Bronchial epithelial cell (primary cell): Measurements from ENCODE around the gene VN1R5. TPM values are rescaled to one million over a fixed set of nuclear protein-coding genes. Genes with fewer than 3 reads are reported as not detected.

Source experiments
- DNase-seq: peaks from one replicate; pipeline ENCODE4 v3.0.0-alpha.2; 2010; ENCODE audit warnings: low read depth
- FAIRE-seq: peaks from 2 replicates; lab custom pipeline; 2011; peaks lifted over from hg19 to GRCh38; lab: Jason Lieb, UNC
- H3K27me3 ChIP-seq: 2 replicates; pipeline ENCODE4 v1.5.1; 2011; ENCODE audit warnings: low read length; ENCODE audit not compliant: control insufficient read depth, insufficient read depth
- H3K36me3 ChIP-seq: 2 replicates; pipeline ENCODE4 v1.5.1; 2011; ENCODE audit warnings: low read length; ENCODE audit not compliant: control insufficient read depth, insufficient read depth
- H3K4me3 ChIP-seq: 2 replicates; pipeline ENCODE4 v1.5.1; 2011; ENCODE audit warnings: mild to moderate bottlenecking, low read depth, low read length, control low read depth
- CTCF ChIP-seq: IDR thresholded peaks from 2 replicates; pipeline ENCODE4 v1.5.1; 2011; ENCODE audit warnings: mild to moderate bottlenecking, moderate library complexity, low read length, control low read depth, inconsistent platforms; ENCODE audit not compliant: insufficient read depth, severe bottlenecking
- total RNA-seq: library from RNA; depleted of rRNA; stranded (reverse); fragments of >200 nt; gene quantifications from 2 replicates; pipeline ENCODE4 v1.2.1, GENCODE V29; 2014

VN1R5 gene
- total RNA-seq, 1 donor from 2014 or later, result not detected

- Histone ChIP-seq H3K27me3 (no peaks in the 10 kb centered on the region), H3K4me3 (no peak overlapping the region), H3K36me3 (no peaks in the 10 kb centered on the region)
- TF ChIP-seq CTCF, result no peak
- FAIRE-seq, result no peak
- no peak for DNase-seq
Observed at GRCh38 chr1:247274605-247275256, 18.9 kb downstream of the VN1R5 start.

GRCh38 chr1:247277191-247277590 lies 21.3 kb downstream of the VN1R5 start:
- FAIRE-seq (no peak), DNase-seq (no peak)
- no peak overlapping the region for H3K4me3 ChIP-seq
- no peaks in the 10 kb centered on the region for H3K27me3 ChIP-seq
- H3K36me3 ChIP-seq, result no peaks in the 10 kb centered on the region
- TF ChIP-seq CTCF, result no peak

- H3K27me3 ChIP-seq, result no peaks in the 10 kb centered on the region
- TF ChIP-seq CTCF, result no peak
- DNase-seq, result no peak
- no peak overlapping the region for H3K4me3 ChIP-seq
- no peak for FAIRE-seq
- no peaks in the 10 kb centered on the region for H3K36me3 ChIP-seq
Observed at GRCh38 chr1:247281001-247281574, 25.2 kb downstream of the VN1R5 start.

GRCh38 chr1:247286134-247286670 lies 30.3 kb downstream of the VN1R5 start:
- FAIRE-seq, result no peak
- no peaks in the 10 kb centered on the region for H3K36me3 ChIP-seq
- H3K27me3 ChIP-seq, result no peaks in the 10 kb centered on the region
- DNase-seq, result no peak
- TF ChIP-seq CTCF, result no peak
- H3K4me3 ChIP-seq, result no peak overlapping the region

- no peak for DNase-seq
- no peak for TF ChIP-seq CTCF
- H3K27me3 ChIP-seq, result no peaks in the 10 kb centered on the region
- no peak overlapping the region for H3K4me3 ChIP-seq
- no peak for FAIRE-seq
- H3K36me3 ChIP-seq, result no peaks in the 10 kb centered on the region
Observed at GRCh38 chr1:247287460-247287859, 31.6 kb downstream of the VN1R5 start.
